ENCODE results near the gene BRICD5. TPM values are rescaled to one million over a fixed set of nuclear protein-coding genes. Genes with fewer than 3 reads are reported as not detected.

The BRICD5 gene
- total and polyA plus RNA-seq, 7 donors: 0.86 to 5.3 (median 3.0) TPM

DNA sequence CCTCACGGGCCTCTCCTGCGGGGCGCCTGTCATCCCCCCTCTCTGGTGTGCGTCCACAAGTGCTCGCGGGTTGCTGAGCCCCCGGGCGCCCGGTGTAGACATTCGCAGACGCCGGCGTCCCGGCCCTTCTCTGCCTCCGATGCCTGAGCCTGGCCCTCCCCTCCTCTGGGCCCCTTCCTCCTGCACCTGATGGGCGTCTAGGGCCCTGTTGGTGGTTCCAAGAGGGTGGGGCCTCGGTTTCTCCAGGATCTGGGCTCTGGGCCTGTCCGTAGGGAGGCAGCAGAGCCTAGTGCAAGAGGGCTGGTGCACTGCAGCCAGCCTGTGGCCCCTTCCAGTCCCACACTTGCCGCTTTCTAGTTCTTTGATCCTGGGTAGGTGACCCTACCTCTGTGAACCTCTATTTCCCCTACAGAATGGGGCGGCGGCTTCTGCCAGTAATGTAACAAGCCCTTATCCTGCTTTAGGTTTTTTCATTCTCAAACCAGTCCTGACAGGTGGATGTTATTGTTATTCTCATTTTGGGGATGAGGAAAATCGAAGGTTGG is 13.4 kb upstream of the BRICD5 start:
- intact Hi-C loops (cut with DNase I): no loop called here
- 5 to 10% (median 5%) methylated on average over 12 to 22 of the region's 22 CpGs for WGBS, 3 donors
- DNase-seq (peak in 1 of 2 donors; percentile 56), ATAC-seq (peak; percentile 61 to 70 (median 68))
- no peaks in the 10 kb centered on the region for H3K27me3 ChIP-seq (ENCODE audit: insufficient read depth in 3 of 3, low read length in 2 of 3)
- peaks cover 19% of the 10 kb centered on the region for H3K4me1 ChIP-seq
- H3K36me3 ChIP-seq (ENCODE audit: insufficient read depth in 1 of 2, low read depth in 1 of 2): peaks cover 0 to 17% of the 10 kb centered on the region in 2 donors
- peak overlapping the region; percentile 92 for H3K4me3 ChIP-seq
- TF ChIP-seq, protein P1, sequence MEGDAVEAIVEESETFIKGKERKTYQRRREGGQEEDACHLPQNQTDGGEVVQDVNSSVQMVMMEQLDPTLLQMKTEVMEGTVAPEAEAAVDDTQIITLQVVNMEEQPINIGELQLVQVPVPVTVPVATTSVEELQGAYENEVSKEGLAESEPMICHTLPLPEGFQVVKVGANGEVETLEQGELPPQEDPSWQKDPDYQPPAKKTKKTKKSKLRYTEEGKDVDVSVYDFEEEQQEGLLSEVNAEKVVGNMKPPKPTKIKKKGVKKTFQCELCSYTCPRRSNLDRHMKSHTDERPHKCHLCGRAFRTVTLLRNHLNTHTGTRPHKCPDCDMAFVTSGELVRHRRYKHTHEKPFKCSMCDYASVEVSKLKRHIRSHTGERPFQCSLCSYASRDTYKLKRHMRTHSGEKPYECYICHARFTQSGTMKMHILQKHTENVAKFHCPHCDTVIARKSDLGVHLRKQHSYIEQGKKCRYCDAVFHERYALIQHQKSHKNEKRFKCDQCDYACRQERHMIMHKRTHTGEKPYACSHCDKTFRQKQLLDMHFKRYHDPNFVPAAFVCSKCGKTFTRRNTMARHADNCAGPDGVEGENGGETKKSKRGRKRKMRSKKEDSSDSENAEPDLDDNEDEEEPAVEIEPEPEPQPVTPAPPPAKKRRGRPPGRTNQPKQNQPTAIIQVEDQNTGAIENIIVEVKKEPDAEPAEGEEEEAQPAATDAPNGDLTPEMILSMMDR (IDR thresholded peaks at IDR 0.05): no peak
- H3K27ac ChIP-seq: peak overlapping the region; percentile 86
- H3K9me3 ChIP-seq: no peaks in the 10 kb centered on the region

DNA sequence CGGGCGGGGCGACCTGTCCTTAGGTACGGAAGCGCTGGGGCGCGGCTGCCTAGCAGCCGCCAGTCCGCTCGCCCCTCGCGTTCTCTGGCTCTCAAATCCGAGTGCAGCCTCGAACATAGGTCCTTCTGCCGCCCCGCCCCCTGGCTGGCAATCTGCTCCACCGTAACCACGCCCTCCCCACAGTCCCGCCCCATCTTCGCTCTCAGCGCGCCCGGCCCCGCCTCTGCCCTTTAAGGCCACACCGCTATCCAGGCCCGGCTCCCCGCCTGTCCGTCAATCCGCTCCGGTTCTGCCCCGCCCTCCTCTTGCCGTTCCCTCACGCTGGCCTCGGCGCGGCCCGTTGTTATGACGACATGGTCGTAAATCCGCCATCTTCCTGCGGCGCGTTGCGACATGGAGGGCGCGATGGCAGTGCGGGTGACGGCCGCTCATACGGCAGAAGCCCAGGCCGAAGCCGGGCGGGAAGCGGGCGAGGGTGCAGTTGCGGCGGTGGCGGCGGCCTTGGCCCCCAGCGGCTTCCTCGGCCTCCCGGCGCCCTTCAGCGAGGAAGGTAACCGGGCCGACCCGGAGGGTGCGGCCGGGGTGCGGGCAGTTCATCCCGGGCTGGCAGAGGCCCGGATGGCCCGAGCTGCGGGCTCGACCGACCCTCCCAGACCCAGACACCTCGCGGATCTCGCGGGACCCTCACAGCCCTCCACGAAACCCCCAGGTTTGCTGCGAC is 12.7 kb upstream of the BRICD5 start, which contains the start of gene E4F1:
Gene E4F1, plus strand, starts transcription at position 371 of the 721 bp plus-strand sequence. Its CDS starts 23 bp downstream, at position 394.
- H3K36me3 ChIP-seq (ENCODE audit: insufficient read depth in 1 of 2, low read depth in 1 of 2): peaks cover 0 to 10% of the 10 kb centered on the region in 2 donors
- peak within 1 kb of the TSS; percentile 86 for H3K27ac ChIP-seq
- ATAC-seq (peak; percentile 97 to 99 (median 98)), DNase-seq (peak; percentile 100)
- H3K9me3 ChIP-seq: no peaks in the 10 kb centered on the region
- H3K4me1 ChIP-seq: peaks cover 19% of the 10 kb centered on the region
- WGBS, 3 donors: 0 to 1% (median 0%) methylated on average over 64 to 82 of the region's 82 CpGs
- intact Hi-C loops (cut with DNase I): no loop called here
- H3K4me3 ChIP-seq: peak within 1 kb of the TSS; percentile 92
- no peaks in the 10 kb centered on the region for H3K27me3 ChIP-seq (ENCODE audit: insufficient read depth in 3 of 3, low read length in 2 of 3)
- TF ChIP-seq, protein P1 (IDR thresholded peaks at IDR 0.05): no peak

GRCh38 chr16:2216330-2216729 is 5.7 kb upstream of the BRICD5 start:
- TF ChIP-seq, protein P1 (IDR thresholded peaks at IDR 0.05): no peak
- intact Hi-C loops (cut with DNase I): loop anchor here in 1 of 2 donors (5.0 kb wide), 1 partner anchor 36 kb away; the partner anchor contains the start of gene ECI1
- DNase-seq (no peak), ATAC-seq (no peak)
- Histone ChIP-seq H3K27ac (peak overlapping the region; percentile 91), H3K36me3 (ENCODE audit: insufficient read depth in 1 of 2, low read depth in 1 of 2) (no peaks in the 10 kb centered on the region), H3K9me3 (no peaks in the 10 kb centered on the region), H3K4me1 (peaks cover 26% of the 10 kb centered on the region), H3K27me3 (ENCODE audit: insufficient read depth in 3 of 3, low read length in 2 of 3) (no peaks in the 10 kb centered on the region), H3K4me3 (peak overlapping the region; percentile 70)
- 93 to 98% (median 95%) methylated on average over 4 of the region's 4 CpGs for WGBS, 3 donors

GRCh38 chr16:2214719-2214968 is 4.0 kb upstream of the BRICD5 start, which contains the start of gene PGP:
Gene PGP (minus strand): TSS chr16:2214840. CDS start chr16:2214777, 63 bp downstream.
- H3K4me3 ChIP-seq: peak within 1 kb of the TSS; percentile 84
- peak; percentile 68 to 81 (median 74) for ATAC-seq
- H3K27ac ChIP-seq: peak within 1 kb of the TSS; percentile 91
- 0 to 1% (median 0%) methylated on average over 5 to 48 of the region's 48 CpGs for WGBS, 3 donors
- intact Hi-C loops (cut with DNase I): no loop called here
- peaks cover 0 to 3% of the 10 kb centered on the region in 2 donors for H3K36me3 ChIP-seq (ENCODE audit: insufficient read depth in 1 of 2, low read depth in 1 of 2)
- DNase-seq: no peak
- no peaks in the 10 kb centered on the region for H3K9me3 ChIP-seq
- H3K4me1 ChIP-seq: peaks cover 41% of the 10 kb centered on the region
- TF ChIP-seq, protein P1 (IDR thresholded peaks at IDR 0.05): no peak
- no peaks in the 10 kb centered on the region for H3K27me3 ChIP-seq (ENCODE audit: insufficient read depth in 3 of 3, low read length in 2 of 3)

Data from psoas muscle (tissue), 8 donors.